ENCODE results near the gene SRL.

DNA sequence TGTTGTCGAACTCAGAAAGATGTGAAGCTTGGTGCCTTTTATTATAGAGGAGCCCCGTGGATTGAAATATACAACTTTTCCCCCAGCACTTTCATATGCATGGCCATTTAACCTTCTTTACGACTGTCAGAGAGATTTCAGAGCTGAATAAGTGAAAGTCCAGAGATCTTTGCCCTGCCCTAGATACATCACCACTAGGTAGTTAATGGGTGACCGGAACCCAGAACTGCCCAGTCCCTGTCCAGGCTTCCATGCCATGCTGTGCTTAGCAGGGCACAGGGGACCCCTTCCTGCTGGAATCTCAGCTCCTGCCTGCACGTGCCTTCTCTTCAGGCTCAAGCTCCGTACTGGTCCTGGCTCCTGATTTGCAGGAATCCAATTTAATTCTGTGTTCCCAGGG is 32.2 kb downstream of the SRL start:
- no peak for TF ChIP-seq CHD1 (IDR thresholded peaks at IDR 0.05; ENCODE audit: low read depth, low read length)
- TF ChIP-seq, protein P1, sequence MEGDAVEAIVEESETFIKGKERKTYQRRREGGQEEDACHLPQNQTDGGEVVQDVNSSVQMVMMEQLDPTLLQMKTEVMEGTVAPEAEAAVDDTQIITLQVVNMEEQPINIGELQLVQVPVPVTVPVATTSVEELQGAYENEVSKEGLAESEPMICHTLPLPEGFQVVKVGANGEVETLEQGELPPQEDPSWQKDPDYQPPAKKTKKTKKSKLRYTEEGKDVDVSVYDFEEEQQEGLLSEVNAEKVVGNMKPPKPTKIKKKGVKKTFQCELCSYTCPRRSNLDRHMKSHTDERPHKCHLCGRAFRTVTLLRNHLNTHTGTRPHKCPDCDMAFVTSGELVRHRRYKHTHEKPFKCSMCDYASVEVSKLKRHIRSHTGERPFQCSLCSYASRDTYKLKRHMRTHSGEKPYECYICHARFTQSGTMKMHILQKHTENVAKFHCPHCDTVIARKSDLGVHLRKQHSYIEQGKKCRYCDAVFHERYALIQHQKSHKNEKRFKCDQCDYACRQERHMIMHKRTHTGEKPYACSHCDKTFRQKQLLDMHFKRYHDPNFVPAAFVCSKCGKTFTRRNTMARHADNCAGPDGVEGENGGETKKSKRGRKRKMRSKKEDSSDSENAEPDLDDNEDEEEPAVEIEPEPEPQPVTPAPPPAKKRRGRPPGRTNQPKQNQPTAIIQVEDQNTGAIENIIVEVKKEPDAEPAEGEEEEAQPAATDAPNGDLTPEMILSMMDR (conservative IDR thresholded peaks at IDR 0.05; ENCODE audit: low read depth, low read length): no peak
- no peak for TF ChIP-seq POLR2A (IDR thresholded peaks at IDR 0.05; ENCODE audit: low read depth, low read length)
